SH-SY5Y (cell line): ENCODE results near the gene NELL2.

Source experiments
- GATA2 ChIP-seq: IDR thresholded peaks from 2 replicates; pipeline ENCODE4 v1.6.1; 2011; ENCODE audit warnings: mild to moderate bottlenecking, low read depth, low read length
- GATA3 ChIP-seq: IDR thresholded peaks from 2 replicates; pipeline ENCODE4 v1.6.1; 2011; ENCODE audit warnings: low read depth, mild to moderate bottlenecking, low read length, moderate library complexity

- TF ChIP-seq GATA3 (no peak), GATA2 (no peak)
These were observed 312.6 kb downstream of the NELL2 start for GRCh38 chr12:44563486-44563885.
